ACHN (cell line): Measurements from ENCODE around the gene LNX2.
"Not testable (repeated sequence)": the region's sequence is repeated elsewhere in the genome, so short reads cannot be mapped to it uniquely, and the experiment has no call there.

ENCODE experiments used
- DNase-seq: peaks from one replicate; pipeline ENCODE4 v3.0.0-alpha.2; 2015
- in situ Hi-C: cut with HindIII; loops from 2 replicates; pipeline ENCODE4 v1.10.0; 2017; ENCODE audit warnings: low sequenced_read_pairs, low pct_ligation_motif_present, low pct_unique_long_range_greater_than_20kb

Gene LNX2

GRCh38 chr13:27639186-27639585 lies 18.9 kb upstream of the LNX2 start:
- DNase-seq: no peak
- in situ Hi-C loops: no loop called here

- in situ Hi-C loops: no loop called here
Measured at GRCh38 chr13:27638521-27638920, 18.2 kb upstream of the LNX2 start.

GRCh38 chr13:27638001-27638400 lies 17.7 kb upstream of the LNX2 start:
- in situ Hi-C loops: no loop called here
- no peak for DNase-seq

More at GRCh38 chr13:27638521-27638920, 18.2 kb upstream of the LNX2 start:
- no peak for DNase-seq

- in situ Hi-C loops: no loop called here
- no peak for DNase-seq
Measured at GRCh38 chr13:27637289-27637626, 16.9 kb upstream of the LNX2 start.

GRCh38 chr13:27636589-27637288 lies 16.4 kb upstream of the LNX2 start:
- in situ Hi-C loops: no loop called here
- no peak for DNase-seq

GRCh38 chr13:27635266-27635665 lies 14.9 kb upstream of the LNX2 start:
- DNase-seq: no peak
- in situ Hi-C loops: no loop called here

- no peak for DNase-seq
- in situ Hi-C loops: no loop called here
Measured at GRCh38 chr13:27634791-27635190, 14.5 kb upstream of the LNX2 start.

GRCh38 chr13:27634231-27634630 lies 13.9 kb upstream of the LNX2 start:
- DNase-seq: no peak
- in situ Hi-C loops: no loop called here

GRCh38 chr13:27632648-27633047 lies 12.3 kb upstream of the LNX2 start:
- DNase-seq: no peak
- in situ Hi-C loops: no loop called here

- no peak for DNase-seq
Measured at GRCh38 chr13:27632214-27632613, 11.9 kb upstream of the LNX2 start.

GRCh38 chr13:27631665-27632064 lies 11.3 kb upstream of the LNX2 start:
- DNase-seq: no peak
- in situ Hi-C loops: no loop called here

More at GRCh38 chr13:27632214-27632613, 11.9 kb upstream of the LNX2 start:
- in situ Hi-C loops: no loop called here

GRCh38 chr13:27631156-27631555 lies 10.8 kb upstream of the LNX2 start:
- no peak for DNase-seq
- in situ Hi-C loops: no loop called here

GRCh38 chr13:27628766-27629165 lies 8.4 kb upstream of the LNX2 start:
- DNase-seq, in situ Hi-C loops: not testable (repeated sequence)

- DNase-seq: no peak
- in situ Hi-C loops: no loop called here
Measured at GRCh38 chr13:27628081-27628480, 7.8 kb upstream of the LNX2 start.

- DNase-seq: no peak
- in situ Hi-C loops: no loop called here
Measured at GRCh38 chr13:27627380-27627779, 7.1 kb upstream of the LNX2 start.

GRCh38 chr13:27625839-27626238 lies 5.5 kb upstream of the LNX2 start:
- in situ Hi-C loops: no loop called here
- no peak for DNase-seq

- DNase-seq: no peak
- in situ Hi-C loops: no loop called here
Measured at GRCh38 chr13:27624071-27624470, 3.7 kb upstream of the LNX2 start.

- in situ Hi-C loops: no loop called here
- no peak for DNase-seq
Measured at GRCh38 chr13:27622881-27623280, 2.6 kb upstream of the LNX2 start.

GRCh38 chr13:27622102-27622820 lies 1.9 kb upstream of the LNX2 start:
- in situ Hi-C loops: no loop called here
- DNase-seq: peak; percentile 17
